A204.1 (cell line): ENCODE measurements around the gene CDH23.

ENCODE experiments used
- FAIRE-seq: peaks from 2 replicates; lab custom pipeline; 2012; peaks lifted over from hg19 to GRCh38; lab: Jason Lieb, UNC

Gene CDH23

DNA sequence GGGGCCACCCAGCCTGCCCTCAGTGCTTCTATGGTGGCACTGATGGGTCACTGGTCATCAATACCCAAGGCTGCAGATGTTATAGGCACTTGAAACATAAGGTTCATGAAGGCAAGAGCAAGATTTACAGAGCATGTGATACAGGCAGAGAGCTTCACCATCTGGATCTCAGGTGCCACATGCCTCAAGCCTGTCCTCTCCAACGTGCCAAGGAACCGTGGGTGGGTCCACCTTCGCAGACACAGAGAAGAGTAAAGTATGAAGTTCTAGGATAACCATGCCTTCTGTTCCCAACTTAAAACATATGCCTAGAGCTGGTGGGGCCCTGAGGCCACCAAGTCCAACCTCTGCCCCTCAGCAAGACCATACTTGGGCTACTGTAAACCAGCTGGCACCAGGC, 26.7 kb upstream of the CDH23 start:
- FAIRE-seq: no peak

DNA sequence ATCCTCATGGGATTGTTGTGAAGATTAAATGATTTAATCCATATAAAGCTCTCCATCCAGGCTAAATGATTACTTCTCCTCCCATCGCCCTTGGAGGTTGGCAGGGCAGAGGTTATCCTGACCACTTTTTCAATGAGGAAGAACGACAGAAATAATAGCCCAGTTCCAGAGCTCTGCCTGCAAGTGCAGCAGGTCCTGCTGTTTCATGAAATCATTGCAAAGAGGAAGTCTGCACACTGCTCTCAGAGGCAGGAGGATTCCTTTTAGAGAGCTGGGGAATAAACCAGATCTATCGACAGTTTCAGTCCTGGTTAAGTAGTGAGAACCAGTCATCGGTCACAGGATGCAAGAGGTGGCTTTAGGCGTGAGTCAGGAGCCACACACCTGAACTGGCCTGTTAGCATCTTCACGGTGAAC, 25.0 kb upstream of the CDH23 start:
- no peak for FAIRE-seq

DNA sequence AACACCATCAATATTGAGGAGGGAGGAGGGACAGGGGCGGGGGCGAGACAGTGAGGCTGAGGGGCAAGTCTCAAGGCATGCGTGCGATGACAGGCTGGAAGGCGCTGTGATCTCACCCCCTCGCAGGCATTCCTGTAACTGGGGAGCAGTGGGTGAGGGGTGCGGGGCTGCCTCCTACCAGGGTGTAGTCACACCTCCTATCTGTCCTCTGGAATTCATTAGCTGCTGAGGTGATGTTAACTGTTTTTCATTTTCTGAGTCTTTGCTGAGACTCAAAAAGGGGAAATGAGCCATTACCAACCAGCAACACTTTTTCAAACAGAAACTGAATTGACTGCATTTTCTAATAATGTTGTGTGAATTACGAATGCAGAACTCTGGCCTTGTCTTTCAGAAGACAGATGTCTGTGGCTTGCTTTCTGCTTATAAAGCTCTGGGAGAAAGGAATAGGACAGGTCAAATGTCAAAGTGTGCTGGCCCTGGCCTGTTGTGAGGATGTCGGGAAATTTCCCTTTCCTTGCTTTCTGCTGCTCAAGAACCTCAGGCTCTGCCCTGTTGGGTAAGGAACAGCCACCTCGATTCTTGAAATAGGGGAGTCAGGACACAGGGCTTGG, 23.7 kb upstream of the CDH23 start:
- no peak for FAIRE-seq

DNA sequence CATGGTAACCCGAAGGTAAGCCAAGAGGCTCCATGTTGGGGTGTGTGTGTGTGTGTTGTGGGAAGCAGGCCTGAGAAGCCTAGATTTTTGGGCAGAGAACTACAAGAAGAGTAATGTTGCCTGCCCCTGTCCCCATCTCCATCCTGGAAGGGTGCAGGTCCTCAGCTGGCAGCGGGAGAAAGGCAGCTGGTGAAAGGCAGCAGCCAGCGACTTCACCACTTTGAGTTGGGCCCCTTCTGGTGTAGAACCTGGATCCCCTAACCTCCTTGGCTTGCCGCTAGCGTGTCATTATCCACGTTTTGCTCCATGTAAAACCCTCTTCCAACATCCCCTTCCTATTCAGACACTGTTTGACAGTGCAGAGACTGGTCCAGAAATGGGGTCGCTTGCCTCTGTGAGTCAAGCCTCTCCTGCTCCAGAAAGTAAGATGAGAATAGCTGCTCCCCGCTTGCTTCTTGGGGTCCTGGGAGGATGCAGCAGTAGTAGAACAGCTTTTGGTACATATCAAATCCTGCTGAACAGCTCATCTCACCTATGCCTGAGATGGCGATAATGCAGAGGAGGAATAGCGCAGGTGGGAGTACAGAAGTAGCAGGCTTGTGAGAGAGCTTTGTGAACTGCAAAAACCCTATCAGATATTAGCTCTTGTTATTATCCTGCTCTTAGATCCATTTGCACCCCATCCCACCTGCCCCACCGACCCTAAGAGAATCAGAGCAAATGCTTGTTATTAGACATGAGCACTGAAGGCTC, 22.1 kb upstream of the CDH23 start:
- FAIRE-seq: no peak

DNA sequence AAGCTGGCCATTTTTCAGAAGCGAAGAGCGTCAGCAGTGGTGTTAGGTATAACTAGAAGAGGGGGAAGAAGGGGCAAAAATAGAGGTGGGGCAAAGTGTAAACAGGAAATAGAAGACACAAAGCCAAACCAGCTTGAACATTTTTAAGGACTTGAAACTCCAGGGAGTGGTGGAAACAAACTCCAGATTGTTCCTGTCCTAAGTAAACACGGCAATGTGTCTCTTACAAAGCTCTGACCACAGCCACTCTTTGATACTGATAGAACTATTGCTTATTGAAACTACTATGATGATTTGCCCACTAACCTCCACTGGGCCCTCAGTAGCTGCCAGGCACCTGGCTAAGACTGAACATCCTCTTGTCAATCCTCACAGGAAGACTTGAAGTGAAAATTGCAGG, 20.8 kb upstream of the CDH23 start:
- FAIRE-seq: no peak

DNA sequence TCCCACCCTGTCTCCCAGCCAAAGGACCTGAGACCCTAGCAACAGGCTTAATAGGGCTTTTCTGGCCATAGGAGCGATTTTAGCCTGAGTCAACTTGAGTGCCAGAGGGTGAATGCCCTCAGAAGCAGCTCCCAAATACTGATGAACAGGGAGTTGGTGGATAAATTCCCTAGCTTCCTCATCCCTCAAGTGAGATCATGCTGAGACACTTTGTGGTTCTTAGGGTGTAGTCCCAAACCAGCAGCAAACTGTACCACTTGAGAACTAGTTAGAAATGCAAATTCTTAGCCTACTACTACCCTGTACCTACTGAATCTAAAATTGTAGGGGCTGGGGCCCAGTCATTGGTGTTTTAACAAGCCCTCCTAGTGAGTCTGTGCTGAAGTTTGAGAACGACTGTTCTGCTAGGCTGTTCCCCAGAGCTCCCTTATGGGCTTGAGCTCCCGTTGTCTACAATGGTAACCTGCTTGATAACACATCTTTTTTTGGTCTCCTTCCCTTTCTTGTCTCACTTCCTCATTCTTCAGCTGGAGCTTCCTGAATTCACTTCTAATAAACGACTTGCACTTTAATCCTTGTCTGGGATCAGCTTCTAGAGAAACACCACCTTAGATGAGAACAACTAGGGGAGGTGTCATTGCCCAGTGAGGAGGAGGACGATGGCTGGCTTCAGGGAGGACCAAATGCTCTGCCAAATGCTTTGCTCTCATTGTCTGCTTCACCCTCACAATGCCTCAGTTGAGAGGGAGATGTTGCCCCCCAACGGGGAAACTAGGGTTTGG, 18.2 kb upstream of the CDH23 start:
- FAIRE-seq: no peak

DNA sequence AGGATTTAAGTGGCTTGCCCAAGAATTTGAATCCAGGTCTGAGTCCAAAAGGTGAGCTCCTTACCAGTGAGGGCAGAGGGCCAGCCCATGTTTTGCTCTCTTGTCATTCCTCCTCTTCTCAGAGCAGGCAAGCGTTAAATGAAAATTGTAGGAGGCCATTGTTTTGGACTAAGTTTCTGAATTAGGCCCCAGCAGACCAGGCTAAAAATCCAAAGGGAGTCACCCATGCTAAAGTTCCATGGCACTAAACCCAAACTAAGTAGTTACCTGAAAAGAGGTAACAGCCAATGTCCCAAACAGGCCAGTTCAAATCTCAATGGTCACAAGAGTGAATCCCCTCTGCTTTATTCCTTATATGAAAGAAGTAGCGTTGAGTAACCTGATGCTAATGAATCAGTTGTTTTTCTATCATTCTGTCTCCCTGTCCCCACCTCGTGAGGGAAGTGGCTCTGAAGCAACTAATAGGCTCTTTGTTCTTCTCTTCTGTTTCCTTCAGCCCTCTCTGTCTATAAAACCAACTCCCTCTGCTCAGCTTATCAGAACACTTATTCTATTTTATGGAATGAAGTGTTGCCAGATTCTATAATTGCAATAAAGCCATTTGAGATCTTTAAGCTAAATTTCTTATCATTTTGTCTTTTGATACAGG, 17.5 kb upstream of the CDH23 start:
- no peak for FAIRE-seq

DNA sequence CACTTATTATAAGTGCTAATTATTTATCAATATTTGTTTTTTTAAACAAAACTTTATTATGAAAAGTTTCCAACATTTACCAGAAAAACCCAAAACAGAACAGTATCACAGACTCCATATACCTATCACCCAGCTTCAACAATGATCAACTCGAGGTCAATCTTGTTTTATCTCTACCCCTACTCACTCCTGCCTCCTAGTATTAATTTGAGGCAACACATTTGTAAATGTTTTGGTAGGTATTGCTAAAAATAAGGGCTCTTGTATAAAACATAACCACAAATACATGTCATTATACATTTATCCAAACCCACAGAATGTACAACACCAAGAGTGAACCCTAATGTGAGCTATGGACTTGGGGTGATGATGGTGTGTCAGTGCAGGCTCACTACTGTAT, 15.9 kb upstream of the CDH23 start:
- no peak for FAIRE-seq

DNA sequence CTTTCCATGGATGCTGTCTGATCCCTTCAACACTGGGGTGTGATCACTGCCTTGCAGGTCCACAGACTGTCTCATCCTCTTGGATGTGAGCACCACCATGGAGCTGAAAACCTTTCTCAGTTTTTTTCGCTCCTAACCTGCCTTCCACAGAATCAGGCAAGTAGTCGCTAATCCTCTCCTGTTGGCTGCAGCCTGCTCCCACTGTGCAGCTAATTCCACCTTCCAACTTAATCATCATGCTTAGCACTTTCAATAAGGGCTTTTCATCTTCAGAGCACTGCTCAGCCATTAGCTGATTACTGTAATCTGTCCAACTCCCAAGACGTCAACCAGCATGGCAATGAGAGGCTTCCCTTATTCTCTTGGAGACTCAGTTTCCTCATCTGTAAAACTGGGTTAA, 15.1 kb upstream of the CDH23 start:
- FAIRE-seq: no peak

DNA sequence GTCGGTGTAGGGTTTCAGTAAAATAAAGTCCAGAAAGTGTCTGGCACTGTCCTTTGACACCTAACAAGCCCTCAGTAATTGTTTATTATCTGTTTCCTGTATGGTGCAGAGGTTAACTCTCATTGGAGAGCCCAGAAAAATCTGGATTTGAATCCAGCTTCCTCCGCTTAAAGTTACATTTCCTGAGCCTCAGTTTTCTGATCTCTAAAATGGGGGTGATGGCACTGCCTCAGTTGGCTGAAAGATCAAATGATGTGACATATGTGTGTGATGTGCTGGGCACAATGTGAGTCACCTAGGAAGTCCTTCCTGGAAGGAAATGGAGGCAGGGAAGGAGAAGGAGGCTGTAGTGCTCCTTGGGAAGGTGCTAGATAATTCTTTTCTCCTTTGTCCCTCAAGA, 14.7 kb upstream of the CDH23 start:
- FAIRE-seq: no peak

DNA sequence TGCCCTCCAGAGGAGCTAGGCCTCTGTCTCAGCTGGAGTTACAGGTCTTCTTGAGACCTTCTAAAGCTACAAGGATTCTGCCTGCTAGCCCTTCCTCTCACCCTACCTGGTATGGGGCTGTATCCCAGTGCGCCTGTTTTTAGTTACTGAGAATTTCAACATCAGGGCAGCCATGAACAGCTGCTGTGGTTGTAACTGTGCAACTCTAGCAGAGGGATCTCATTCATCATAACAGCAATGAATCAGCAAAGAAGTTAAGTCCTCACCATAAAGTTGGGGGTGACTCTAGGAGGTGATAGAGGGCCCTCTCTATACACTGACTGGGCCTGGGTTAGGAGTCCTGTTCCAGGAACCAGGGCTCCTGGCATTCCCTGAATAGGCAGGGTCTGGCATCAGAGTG, 14.0 kb upstream of the CDH23 start:
- no peak for FAIRE-seq

DNA sequence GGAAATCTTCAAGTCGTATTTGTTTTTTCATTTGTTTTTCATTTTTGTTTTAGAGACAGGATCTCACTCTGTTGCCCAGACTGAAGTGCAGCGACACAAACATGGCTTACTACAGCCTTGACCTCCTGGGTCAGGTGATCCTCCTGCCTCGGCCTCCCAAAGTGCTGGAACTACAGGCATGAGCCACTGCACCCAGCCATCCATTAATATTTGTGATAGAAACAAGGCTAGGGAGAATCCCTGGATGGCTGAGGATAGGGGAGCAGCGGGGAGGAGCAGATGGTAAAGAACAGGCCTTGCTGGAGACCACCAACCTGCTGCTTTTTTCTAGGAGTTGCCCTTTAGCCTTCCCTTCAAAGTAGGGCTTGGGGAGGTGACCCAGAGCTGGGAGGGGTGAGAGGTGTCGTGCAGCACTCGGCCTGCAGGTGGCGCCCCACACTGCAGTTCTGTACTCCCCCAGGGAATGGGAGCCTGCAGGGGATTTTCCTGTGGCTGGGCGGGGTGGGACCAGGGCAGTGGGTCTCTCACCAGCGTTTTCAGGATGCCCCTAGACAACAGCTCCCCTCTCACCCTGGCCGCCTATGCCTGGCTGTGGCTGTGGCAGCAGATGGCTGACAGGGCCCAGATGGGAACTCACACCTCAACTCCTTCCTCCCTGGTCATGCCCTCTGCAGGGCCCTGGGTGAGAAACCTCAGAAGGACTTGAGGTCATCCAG, 12.6 kb upstream of the CDH23 start:
- no peak for FAIRE-seq

DNA sequence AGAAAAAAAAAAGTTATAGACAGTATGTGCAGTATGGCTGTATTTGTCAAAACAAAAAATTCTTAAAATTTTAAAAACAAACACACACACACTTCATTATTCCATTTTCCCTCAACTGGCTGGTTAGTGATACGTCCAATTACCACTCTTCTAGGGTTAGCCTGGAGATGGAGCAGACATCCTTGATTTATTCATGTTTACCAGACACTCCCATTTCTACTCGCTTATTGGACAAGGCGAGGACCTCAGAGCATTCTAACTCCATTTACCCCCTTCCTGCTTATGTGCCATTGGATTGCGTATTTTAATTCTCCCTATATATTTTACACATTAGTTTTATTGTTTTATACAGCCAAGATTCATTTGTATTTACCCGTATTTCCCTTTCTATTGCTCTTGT, 8.5 kb upstream of the CDH23 start:
- no peak for FAIRE-seq

DNA sequence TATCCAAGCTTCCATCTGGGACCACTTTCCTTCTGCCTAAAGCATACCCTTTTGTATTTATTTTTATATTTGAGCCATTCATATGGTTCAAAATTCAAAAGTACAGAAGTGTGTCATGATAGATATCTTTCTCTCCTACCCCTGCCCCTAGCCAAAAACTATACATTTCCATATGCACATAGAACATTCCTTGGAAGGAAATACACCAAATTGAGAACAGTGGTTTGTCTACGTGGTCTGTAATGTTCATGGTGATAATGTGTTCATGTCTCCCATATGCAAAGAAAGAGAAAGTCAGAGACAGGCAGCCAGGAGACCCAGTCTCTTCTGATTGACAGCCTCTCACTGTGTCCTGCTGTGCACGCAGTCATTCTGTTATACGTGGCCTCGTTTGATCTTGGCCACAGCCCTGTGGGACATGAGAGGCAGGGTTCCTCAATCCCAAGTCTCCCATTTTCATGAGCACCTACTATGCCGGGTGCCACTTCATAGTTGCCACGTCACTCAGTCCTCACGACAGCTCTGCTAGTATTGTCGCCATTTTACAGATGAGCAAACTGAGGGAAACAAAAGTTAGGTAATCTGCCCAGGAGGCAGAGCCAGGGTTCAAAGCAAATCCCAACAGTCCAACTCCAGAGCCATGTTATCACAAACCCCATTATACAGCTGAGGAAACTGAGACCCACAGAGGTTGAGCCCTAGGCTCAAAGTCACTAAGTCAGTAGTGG, 8.0 kb upstream of the CDH23 start:
- FAIRE-seq: no peak

DNA sequence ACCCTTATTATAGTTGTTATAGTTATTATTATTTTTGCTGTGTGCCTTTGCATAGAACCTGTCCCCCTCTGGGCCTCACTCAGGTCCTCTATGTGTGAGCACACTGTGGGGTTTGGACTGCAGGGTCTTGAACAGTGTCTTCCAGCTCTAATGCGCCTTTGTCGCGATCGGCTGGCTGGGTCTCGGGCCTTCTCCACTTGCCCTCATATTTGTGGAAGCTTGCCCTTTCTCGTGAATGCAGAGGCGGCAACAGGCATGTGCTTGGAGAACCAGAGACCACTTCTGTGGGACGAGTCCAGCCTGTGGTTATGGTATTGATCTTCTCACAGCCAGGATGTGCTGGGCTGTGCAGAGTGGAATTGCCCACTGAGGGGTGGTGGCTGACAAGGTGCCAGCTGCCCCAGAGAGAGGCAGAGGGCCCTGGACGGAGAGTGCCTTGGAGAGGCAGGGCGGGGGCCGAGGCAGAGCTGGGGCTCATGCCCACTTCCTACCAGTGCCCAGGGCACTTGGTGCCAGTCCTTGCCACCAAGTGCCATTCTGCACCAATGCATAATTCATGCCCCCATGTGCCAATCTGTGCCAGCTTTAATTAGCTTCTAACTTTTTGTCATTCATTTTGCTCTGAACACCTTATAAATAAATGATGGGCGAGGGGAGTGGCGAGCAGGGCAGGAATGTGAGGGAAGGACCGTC, 6.8 kb upstream of the CDH23 start:
- no peak for FAIRE-seq

DNA sequence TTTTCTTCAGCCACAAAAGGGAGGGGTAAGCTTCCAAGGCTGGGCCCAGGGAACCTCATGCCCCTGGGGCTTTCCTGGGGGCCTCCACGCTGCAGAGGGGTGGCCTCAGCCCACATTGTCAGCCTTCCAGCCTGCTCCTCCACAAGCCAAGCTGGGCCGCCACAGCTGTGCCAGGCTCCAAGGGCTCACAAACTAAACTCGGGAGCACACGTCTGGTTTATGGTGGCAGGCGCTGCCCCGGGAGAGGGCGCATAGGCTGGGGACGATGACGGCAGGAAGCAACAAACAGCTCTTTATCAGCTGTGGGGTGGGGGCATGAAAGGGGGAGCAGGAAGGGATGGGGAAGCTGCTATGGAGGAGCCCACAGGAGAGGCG, 6.3 kb upstream of the CDH23 start:
- no peak for FAIRE-seq

DNA sequence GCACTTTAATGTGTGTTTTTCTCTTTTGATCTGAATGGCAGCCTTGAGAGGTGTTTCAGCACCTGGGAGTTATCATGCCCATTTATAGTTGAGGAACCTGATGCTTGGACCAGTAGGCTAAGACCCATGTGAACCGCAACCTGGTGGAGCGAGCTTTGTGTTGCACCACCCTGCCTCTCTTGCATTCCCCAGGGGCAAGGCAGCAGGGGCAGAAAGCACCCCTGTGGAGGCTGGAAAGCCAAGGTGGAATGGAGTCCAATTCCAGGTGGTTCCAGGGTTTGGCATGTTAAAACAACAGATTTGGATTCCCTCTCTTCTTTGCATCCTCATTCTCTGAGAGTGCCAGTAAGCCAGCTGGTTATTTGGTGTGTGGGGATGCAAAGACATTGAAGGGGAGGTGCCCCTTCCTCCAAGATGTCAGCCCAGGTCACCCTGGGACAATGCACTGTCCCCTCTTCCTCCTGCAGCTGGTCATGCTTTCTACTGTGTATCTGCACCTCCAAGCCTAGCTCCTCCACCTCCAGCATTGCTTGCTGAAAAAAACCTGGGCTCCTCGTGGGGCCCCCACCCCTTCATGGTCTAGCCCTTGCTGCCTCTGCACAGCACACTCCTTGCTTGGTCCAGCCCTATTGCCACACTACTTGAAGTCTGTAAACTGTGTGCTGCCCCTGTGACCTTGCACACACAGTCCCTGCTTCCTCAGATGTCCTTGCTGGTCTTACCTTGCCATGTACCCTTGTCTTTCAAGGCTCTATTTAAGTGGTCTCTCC, 5.6 kb upstream of the CDH23 start:
- FAIRE-seq: no peak

DNA sequence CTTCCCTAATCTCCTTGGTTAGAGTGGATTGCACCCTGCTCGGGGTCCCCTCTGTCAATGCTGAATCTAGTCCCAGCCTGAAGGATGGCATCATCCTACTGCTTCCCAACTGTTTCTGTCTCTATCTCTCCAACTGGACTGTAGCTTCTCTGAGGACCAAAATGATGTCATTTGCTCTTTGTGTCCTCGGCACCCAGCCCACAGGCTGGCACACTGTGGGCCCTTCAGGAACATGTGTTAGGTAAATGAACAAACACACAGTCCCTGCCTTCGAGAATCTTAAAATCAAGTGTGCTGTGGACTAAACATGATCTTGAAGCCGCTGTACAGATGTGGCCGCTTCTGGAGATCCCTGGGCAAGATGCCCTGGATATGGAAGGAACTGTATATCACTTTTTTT, 5.0 kb upstream of the CDH23 start:
- no peak for FAIRE-seq

DNA sequence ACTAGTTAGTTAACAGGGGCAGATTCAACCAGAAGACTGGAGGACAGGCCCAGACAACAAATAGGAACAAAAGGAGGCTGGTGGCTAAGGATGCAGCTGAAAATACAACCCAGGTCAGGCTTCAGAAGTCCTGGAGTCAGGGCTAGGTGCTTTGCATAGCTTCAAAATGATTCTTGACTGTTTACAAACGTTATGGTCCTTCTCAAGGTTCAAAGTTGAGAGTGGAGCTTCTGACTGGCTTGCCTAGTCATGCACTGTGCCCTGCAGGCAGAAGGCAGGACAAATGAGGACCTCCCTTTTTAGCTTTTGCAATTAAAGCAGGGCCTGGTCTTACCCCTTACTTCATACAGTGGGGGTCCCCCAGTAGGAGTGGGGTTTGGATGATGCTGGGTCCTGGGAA, 4.4 kb upstream of the CDH23 start:
- FAIRE-seq: no peak
